HepG2 (cell line): Measurements from ENCODE around the gene MRPS2. TPM values are rescaled to one million over a fixed set of nuclear protein-coding genes. Genes with fewer than 3 reads are reported as not detected.

ENCODE experiments used
- AHDC1 ChIP-seq: sonication (generic); formaldehyde crosslinking; IDR thresholded peaks from 2 replicates; pipeline ENCODE4 v1.5.1; 2020; ENCODE audit warnings: mild to moderate bottlenecking, missing genetic modification reagents, borderline replicate concordance
- ATF2 ChIP-seq: sonication (generic); formaldehyde crosslinking; IDR thresholded peaks from 2 replicates; pipeline ENCODE4 v1.4.0; 2020; ENCODE audit warnings: missing genetic modification reagents
- BCL6 ChIP-seq: IDR thresholded peaks from 2 replicates; pipeline ENCODE4 v1.6.1; 2016; ENCODE audit warnings: missing genetic modification reagents, missing compliant biosample characterization
- DNMT1 ChIP-seq: sonication (generic); formaldehyde crosslinking; IDR thresholded peaks from 2 replicates; pipeline ENCODE4 v1.5.1; 2020; ENCODE audit warnings: mild to moderate bottlenecking, missing genetic modification reagents
- GLMP ChIP-seq: sonication (generic); formaldehyde crosslinking; IDR thresholded peaks from 2 replicates; pipeline ENCODE4 v1.9.0; 2021; ENCODE audit warnings: missing genetic modification reagents, mild to moderate bottlenecking, borderline replicate concordance
- HMGA1 ChIP-seq: sonication (generic); formaldehyde crosslinking; conservative IDR thresholded peaks from 2 replicates; pipeline ENCODE4 v1.4.0; 2020; ENCODE audit warnings: missing genetic modification reagents
- KMT2A ChIP-seq: sonication (generic); formaldehyde crosslinking; IDR thresholded peaks from 2 replicates; pipeline ENCODE4 v1.4.0; 2020; ENCODE audit warnings: missing genetic modification reagents
- MAZ ChIP-seq, 2 experiments: sonication (generic) in 1 of 2; formaldehyde crosslinking in 1 of 2; IDR thresholded peaks; 2 replicates each; pipeline versions ENCODE4 v1.5.0 to v1.6.1; 2012 to 2020; ENCODE audit warnings: low read depth in 2 of 2, mild to moderate bottlenecking in 2 of 2, borderline replicate concordance in 1 of 2, improper control_type of control experiment in 1 of 2, low read length in 1 of 2, missing genetic modification reagents in 1 of 2, moderate library complexity in 1 of 2
- MIER2 ChIP-seq: IDR thresholded peaks from 2 replicates; pipeline ENCODE4 v1.6.1; 2016; ENCODE audit warnings: missing biosample characterization, missing genetic modification reagents
- POLR2AphosphoS2 ChIP-seq: IDR thresholded peaks from 2 replicates; pipeline ENCODE4 v1.6.1; 2011; ENCODE audit warnings: low read depth, low read length, improper control_type of control experiment
- SIN3B ChIP-seq: fragments of 150-350 bp; IDR thresholded peaks from 2 replicates; pipeline ENCODE4 v1.6.1; 2014; ENCODE audit warnings: low read length
- ZNF10 ChIP-seq: sonication (generic); formaldehyde crosslinking; IDR thresholded peaks from 2 replicates; pipeline ENCODE4 v1.4.0; 2020; ENCODE audit warnings: mild to moderate bottlenecking, low read depth, missing genetic modification reagents, borderline replicate concordance
- ZNF326 ChIP-seq: sonication (generic); formaldehyde crosslinking; IDR thresholded peaks from 2 replicates; pipeline ENCODE4 v1.4.0; 2020; ENCODE audit warnings: missing genetic modification reagents, borderline replicate concordance
- ZNF331 ChIP-seq: sonication (generic); formaldehyde crosslinking; IDR thresholded peaks from 2 replicates; pipeline ENCODE4 v1.4.0; 2020; ENCODE audit warnings: missing genetic modification reagents
- ZNF430 ChIP-seq: sonication (generic); formaldehyde crosslinking; IDR thresholded peaks from 2 replicates; pipeline ENCODE4 v1.9.0; 2021; ENCODE audit warnings: mild to moderate bottlenecking, missing genetic modification reagents
- ZNF501 ChIP-seq: sonication (generic); formaldehyde crosslinking; IDR thresholded peaks from 2 replicates; pipeline ENCODE4 v1.5.1; 2020; ENCODE audit warnings: mild to moderate bottlenecking, moderate library complexity, missing genetic modification reagents
- ZNF512 ChIP-seq: sonication (generic); formaldehyde crosslinking; IDR thresholded peaks from 2 replicates; pipeline ENCODE4 v1.4.0; 2020; ENCODE audit warnings: mild to moderate bottlenecking, missing genetic modification reagents
- ZNF639 ChIP-seq: conservative IDR thresholded peaks from 2 replicates; pipeline ENCODE4 v1.6.1; 2018; ENCODE audit warnings: missing genetic modification reagents
- polyA plus RNA-seq, 8 experiments: library from polyadenylated mRNA; depleted of rRNA in 3 of 8; stranded (reverse) in 7 of 8; unstranded in 1 of 8; fragments of >200 nt; fragmentation: Illumina TruSeq in 4 of 8; extraction: Trizol in 4 of 8; gene quantifications; 2 replicates each; pipeline versions ENCODE4 v1.2.1 to v1.2.3, GENCODE V29; 2011 to 2016; ENCODE audit warnings: low read depth in 4 of 8, missing spikeins in 1 of 8, mixed read lengths in 1 of 8; ENCODE audit not compliant: insufficient read depth in 1 of 8
- total RNA-seq, 5 experiments: library from RNA; depleted of rRNA; stranded (reverse); fragments of >200 nt; fragmentation: Illumina TruSeq; extraction: Trizol; gene quantifications; 2 replicates each; pipeline ENCODE4 v1.2.3, GENCODE V29; 2016; ENCODE audit warnings: low read depth in 1 of 5

Gene MRPS2
- total and polyA plus RNA-seq, 2 of the 13 experiments (the other 11 are each of a cell fraction or from before 2014, with no cell fraction given): 44.4 to 86.7 TPM

GRCh38 chr9:135500525-135501260, at the start of gene MRPS2 (continued):
- TF ChIP-seq MAZ (IDR thresholded peaks at IDR 0.05; ENCODE audit: borderline replicate concordance, low read depth, low read length): peak; percentile 92
- peak; percentile 66 for TF ChIP-seq MAZ (CRISPR knock-in tag; IDR thresholded peaks at IDR 0.05; ENCODE audit: low read depth)
- peak; percentile 61; the same call in 1 of the 2 replicates for TF ChIP-seq BCL6 (CRISPR knock-in tag)
- TF ChIP-seq GLMP (CRISPR knock-in tag): no peak
- TF ChIP-seq KMT2A (CRISPR knock-in tag): peak; percentile 84
- TF ChIP-seq ZNF639 (CRISPR knock-in tag): peak; percentile 85
- no peak for TF ChIP-seq ZNF512 (CRISPR knock-in tag)
- 0 out of 2 replicates have a peak, but pooled peaks have one; percentile 26 for TF ChIP-seq MIER2 (CRISPR knock-in tag)
- peak; percentile 98 for TF ChIP-seq DNMT1
- no peak for TF ChIP-seq ZNF430 (CRISPR knock-in tag)
- TF ChIP-seq AHDC1: no peak
- no peak for TF ChIP-seq POLR2AphosphoS2
- TF ChIP-seq ZNF331 (CRISPR knock-in tag): peak; percentile 77
- no peak for TF ChIP-seq ZNF326 (CRISPR knock-in tag)
- no peak for TF ChIP-seq ZNF10 (CRISPR knock-in tag)
- TF ChIP-seq ZNF501 (CRISPR knock-in tag): peak; percentile 78
- TF ChIP-seq SIN3B: no peak
- TF ChIP-seq ATF2 (CRISPR knock-in tag): peak; percentile 66; the same call in 1 of the 2 replicates
- TF ChIP-seq HMGA1: no peak
